Activated CD4-positive, alpha-beta memory T cell treated with anti-CD3 and anti-CD28 coated beads, Interleukin-2, amount 10 ng/mL, durations not matched to agents 7 days and 5 days (primary cell): ENCODE data around the gene C1orf105. TPM values are rescaled to one million over a fixed set of nuclear protein-coding genes. Genes with fewer than 3 reads are reported as not detected.
"Not testable (repeated sequence)": the region's sequence is repeated elsewhere in the genome, so short reads cannot be mapped to it uniquely, and the experiment has no call there.

Source experiments
- CTCF ChIA-PET: fragments of 350-600 bp; sonication (Branson Sonifier 250); formaldehyde crosslinking; loops from one replicate; lab custom pipeline; 2021; ENCODE audit warnings: antibody characterized with exemption, inconsistent platforms; lab: Charles Lee
- POLR2A ChIA-PET: fragments of 350-600 bp; sonication (Branson Sonifier 250); formaldehyde crosslinking; loops from one replicate; lab custom pipeline; 2021; ENCODE audit warnings: antibody characterized with exemption; lab: Charles Lee
- DNase-seq: peaks from one replicate; pipeline ENCODE4 v3.0.0-alpha.2; 2020
- H3K27ac Mint-ChIP-seq: one replicate; pipeline ENCODE4 v1.8.0; 2021; ENCODE audit warnings: mild to moderate bottlenecking, mixed read lengths
- H3K27me3 Mint-ChIP-seq: one replicate; pipeline ENCODE4 v1.8.0; 2021; ENCODE audit warnings: mixed read lengths
- H3K36me3 Mint-ChIP-seq: one replicate; pipeline ENCODE4 v1.8.0; 2021; ENCODE audit warnings: low read depth, mixed read lengths
- H3K4me1 Mint-ChIP-seq: one replicate; pipeline ENCODE4 v1.8.0; 2021; ENCODE audit warnings: mixed read lengths
- H3K4me3 Mint-ChIP-seq: one replicate; pipeline ENCODE4 v1.8.0; 2021; ENCODE audit warnings: mild to moderate bottlenecking, mixed read lengths
- H3K9me3 Mint-ChIP-seq: one replicate; pipeline ENCODE4 v1.8.0; 2021; ENCODE audit warnings: mixed read lengths
- total RNA-seq, 2 experiments: library from RNA; stranded (reverse); gene quantifications; one replicate each; pipeline ENCODE4 v1.2.3, GENCODE V29; 2021

C1orf105 gene
- total RNA-seq, result not detected

GRCh38 chr1:172420385-172420784 is at the start of gene C1orf105:
C1orf105 (plus strand) TSS chr1:172420685; CDS start chr1:172420886, 201 bp downstream.
- DNase-seq, result no peak
- Mint-ChIP-seq H3K4me3 (no peak within 1 kb of the TSS), H3K9me3 (no peaks in the 10 kb centered on the region), H3K4me1 (no peaks in the 10 kb centered on the region), H3K27ac (no peak within 1 kb of the TSS), H3K27me3 (no peaks in the 10 kb centered on the region), H3K36me3 (no peaks in the 10 kb centered on the region)
- ChIA-PET POLR2A (no interaction called here), CTCF (no interaction called here)

- POLR2A ChIA-PET, H3K27me3 Mint-ChIP-seq, H3K36me3 Mint-ChIP-seq, H3K27ac Mint-ChIP-seq, H3K4me3 Mint-ChIP-seq, CTCF ChIA-PET, DNase-seq: not testable (repeated sequence)
- peaks cover 11% of the 10 kb centered on the region for H3K4me1 Mint-ChIP-seq
- H3K9me3 Mint-ChIP-seq, result peaks cover 13% of the 10 kb centered on the region
Observed at GRCh38 chr1:172371646-172372045, 48.8 kb upstream of the C1orf105 start.

GRCh38 chr1:172373864-172374263 is 46.6 kb upstream of the C1orf105 start:
- Mint-ChIP-seq H3K4me1 (peaks cover 11% of the 10 kb centered on the region), H3K36me3 (no peaks in the 10 kb centered on the region), H3K9me3 (peaks cover 2% of the 10 kb centered on the region), H3K27ac (no peak overlapping the region), H3K27me3 (no peaks in the 10 kb centered on the region), H3K4me3 (no peak overlapping the region)
- DNase-seq, result no peak
- ChIA-PET POLR2A (interaction anchor here (2.6 kb wide), 1 partner anchor 21 kb away, joined by 8 read pairs; no protein-coding TSS in a partner anchor), CTCF (interaction anchor here (0.9 to 1.0 kb wide), 2 partner anchors 15 to 26 kb away, joined by 3 read pairs; no protein-coding TSS in a partner anchor)

- no peak overlapping the region for H3K27ac Mint-ChIP-seq
- H3K36me3 Mint-ChIP-seq, result no peaks in the 10 kb centered on the region
- no peaks in the 10 kb centered on the region for H3K27me3 Mint-ChIP-seq
- DNase-seq, result no peak
- H3K4me1 Mint-ChIP-seq, result peaks cover 14% of the 10 kb centered on the region
- no peaks in the 10 kb centered on the region for H3K9me3 Mint-ChIP-seq
- ChIA-PET CTCF (interaction anchor here (1.6 to 1.8 kb wide), 2 partner anchors 17 to 24 kb away, joined by 4 to 8 read pairs; no protein-coding TSS in a partner anchor), POLR2A (interaction anchor here (2.6 kb wide), 1 partner anchor 19 kb away, joined by 8 read pairs; no protein-coding TSS in a partner anchor)
- no peak overlapping the region for H3K4me3 Mint-ChIP-seq
Observed at GRCh38 chr1:172375211-172375631, 45.3 kb upstream of the C1orf105 start.

- no peak for DNase-seq
- Mint-ChIP-seq H3K4me3 (no peak overlapping the region), H3K4me1 (peaks cover 24% of the 10 kb centered on the region), H3K36me3 (no peaks in the 10 kb centered on the region), H3K27me3 (no peaks in the 10 kb centered on the region), H3K9me3 (no peaks in the 10 kb centered on the region), H3K27ac (no peak overlapping the region)
- ChIA-PET POLR2A (no interaction called here), CTCF (interaction anchor here (1.6 to 1.8 kb wide), 2 partner anchors 18 to 23 kb away, joined by 4 to 8 read pairs; no protein-coding TSS in a partner anchor)
Observed at GRCh38 chr1:172376431-172376830, 44.1 kb upstream of the C1orf105 start.

- DNase-seq, result no peak
- Mint-ChIP-seq H3K4me3 (no peak overlapping the region), H3K36me3 (no peaks in the 10 kb centered on the region), H3K27ac (no peak overlapping the region), H3K4me1 (peaks cover 28% of the 10 kb centered on the region), H3K9me3 (no peaks in the 10 kb centered on the region), H3K27me3 (no peaks in the 10 kb centered on the region)
- ChIA-PET CTCF (interaction anchor here (1.5 kb wide), 1 partner anchor 17 kb away, joined by 4 read pairs; no protein-coding TSS in a partner anchor), POLR2A (no interaction called here)
Observed at GRCh38 chr1:172377565-172377964, 42.9 kb upstream of the C1orf105 start.

- Mint-ChIP-seq H3K27me3 (peaks cover 3% of the 10 kb centered on the region), H3K4me1 (peaks cover 28% of the 10 kb centered on the region), H3K4me3 (no peak overlapping the region), H3K27ac (no peak overlapping the region), H3K36me3 (no peaks in the 10 kb centered on the region), H3K9me3 (no peaks in the 10 kb centered on the region)
- CTCF ChIA-PET, result interaction anchor here (1.5 kb wide), 1 partner anchor 17 kb away, joined by 4 read pairs; no protein-coding TSS in a partner anchor
- POLR2A ChIA-PET, result interaction anchor here (1.1 kb wide), 1 partner anchor 19 kb away, joined by 3 read pairs; no protein-coding TSS in a partner anchor
- DNase-seq, result no peak
Observed at GRCh38 chr1:172378109-172378760, 42.2 kb upstream of the C1orf105 start.

- H3K9me3 Mint-ChIP-seq, result no peaks in the 10 kb centered on the region
- POLR2A ChIA-PET, result interaction anchor here (0.6 to 3.7 kb wide), 4 partner anchors 14 to 248 kb away, joined by 3 to 17 read pairs (median 4); no protein-coding TSS in a partner anchor
- peaks cover 3% of the 10 kb centered on the region for H3K27me3 Mint-ChIP-seq
Observed at GRCh38 chr1:172380441-172381244, 39.8 kb upstream of the C1orf105 start.

GRCh38 chr1:172381946-172382345 is 38.5 kb upstream of the C1orf105 start:
- DNase-seq, result no peak
- Mint-ChIP-seq H3K4me3 (no peak overlapping the region), H3K36me3 (no peaks in the 10 kb centered on the region), H3K9me3 (no peaks in the 10 kb centered on the region), H3K4me1 (peaks cover 17% of the 10 kb centered on the region), H3K27ac (peak overlapping the region; percentile 28), H3K27me3 (peaks cover 3% of the 10 kb centered on the region)
- ChIA-PET CTCF (no interaction called here), POLR2A (interaction anchor here (1.4 to 3.7 kb wide), 2 partner anchors 9 to 13 kb away, joined by 4 to 17 read pairs; no protein-coding TSS in a partner anchor)

More at GRCh38 chr1:172380441-172381244, 39.8 kb upstream of the C1orf105 start:
- CTCF ChIA-PET, result interaction anchor here (0.6 to 1.5 kb wide), 7 partner anchors 8 to 735 kb away, joined by 3 to 8 read pairs (median 3); no protein-coding TSS in a partner anchor
- peaks cover 17% of the 10 kb centered on the region for H3K4me1 Mint-ChIP-seq
- H3K36me3 Mint-ChIP-seq, result no peaks in the 10 kb centered on the region
- DNase-seq, result peak; percentile 21
- H3K27ac Mint-ChIP-seq, result peak overlapping the region; percentile 78
- H3K4me3 Mint-ChIP-seq, result peak overlapping the region; percentile 59

GRCh38 chr1:172382406-172382805 is 38.1 kb upstream of the C1orf105 start:
- H3K9me3 Mint-ChIP-seq, result no peaks in the 10 kb centered on the region
- peaks cover 3% of the 10 kb centered on the region for H3K27me3 Mint-ChIP-seq
- no peak for DNase-seq
- H3K27ac Mint-ChIP-seq, result no peak overlapping the region
- POLR2A ChIA-PET, result interaction anchor here (1.4 to 3.7 kb wide), 2 partner anchors 8 to 12 kb away, joined by 4 to 17 read pairs; no protein-coding TSS in a partner anchor
- CTCF ChIA-PET, result no interaction called here
- H3K4me3 Mint-ChIP-seq, result no peak overlapping the region
- peaks cover 17% of the 10 kb centered on the region for H3K4me1 Mint-ChIP-seq
- no peaks in the 10 kb centered on the region for H3K36me3 Mint-ChIP-seq

- Mint-ChIP-seq H3K36me3 (no peaks in the 10 kb centered on the region), H3K27me3 (peaks cover 3% of the 10 kb centered on the region), H3K4me3 (no peak overlapping the region), H3K9me3 (no peaks in the 10 kb centered on the region), H3K27ac (no peak overlapping the region), H3K4me1 (peaks cover 17% of the 10 kb centered on the region)
- ChIA-PET CTCF (no interaction called here), POLR2A (interaction anchor here (1.4 kb wide), 1 partner anchor 8 kb away, joined by 4 read pairs; no protein-coding TSS in a partner anchor)
- DNase-seq, result no peak
Observed at GRCh38 chr1:172382990-172383389, 37.5 kb upstream of the C1orf105 start.

- Mint-ChIP-seq H3K9me3 (no peaks in the 10 kb centered on the region), H3K27ac (no peak overlapping the region), H3K27me3 (peaks cover 3% of the 10 kb centered on the region), H3K36me3 (no peaks in the 10 kb centered on the region), H3K4me3 (no peak overlapping the region), H3K4me1 (peaks cover 17% of the 10 kb centered on the region)
- DNase-seq, result no peak
- POLR2A ChIA-PET, result no interaction called here
- CTCF ChIA-PET, result no interaction called here
Observed at GRCh38 chr1:172383536-172383935, 36.9 kb upstream of the C1orf105 start.
